Neural progenitor cell (in vitro differentiated cells): Measurements from ENCODE around the gene MSL1. TPM values are rescaled to one million over a fixed set of nuclear protein-coding genes. Genes with fewer than 3 reads are reported as not detected.

Experiments used
- DNase-seq: peaks from one replicate; pipeline ENCODE4 v3.0.0-alpha.2; 2016; ENCODE audit warnings: low spot score
- H2AFZ ChIP-seq: fragments of 200-600 bp; sonication (generic); replicated peaks from 2 replicates; pipeline ENCODE4 v1.6.1; 2016; ENCODE audit warnings: antibody characterized with exemption
- H3F3A ChIP-seq: fragments of 200-600 bp; sonication (generic); 2 replicates; pipeline ENCODE4 v1.6.1; 2016; ENCODE audit warnings: antibody characterized with exemption, low read depth
- H3K27ac ChIP-seq: fragments of 200-600 bp; sonication (generic); 2 replicates; pipeline ENCODE4 v1.5.1; 2016; ENCODE audit warnings: mild to moderate bottlenecking
- H3K27me3 ChIP-seq: fragments of 200-600 bp; sonication (generic); 2 replicates; pipeline ENCODE4 v1.6.1; 2016; ENCODE audit warnings: mild to moderate bottlenecking, moderate library complexity
- H3K36me3 ChIP-seq: fragments of 200-600 bp; sonication (generic); 2 replicates; pipeline ENCODE4 v1.5.1; 2016
- H3K4me1 ChIP-seq: fragments of 200-600 bp; sonication (generic); 2 replicates; pipeline ENCODE4 v1.6.1; 2016; ENCODE audit warnings: mixed run types
- H3K4me2 ChIP-seq: fragments of 200-600 bp; sonication (generic); 2 replicates; pipeline ENCODE4 v1.6.1; 2016
- H3K4me3 ChIP-seq: fragments of 200-600 bp; sonication (generic); 2 replicates; pipeline ENCODE4 v1.5.1; 2016
- H3K79me2 ChIP-seq: fragments of 200-600 bp; sonication (generic); 2 replicates; pipeline ENCODE4 v1.6.1; 2016; ENCODE audit warnings: low read depth
- H3K9ac ChIP-seq: fragments of 200-600 bp; sonication (generic); 2 replicates; pipeline ENCODE4 v1.6.1; 2016
- H3K9me3 ChIP-seq: fragments of 200-600 bp; sonication (generic); 2 replicates; pipeline ENCODE4 v1.5.1; 2016; ENCODE audit warnings: low read depth
- H4K20me1 ChIP-seq: fragments of 200-600 bp; sonication (generic); 2 replicates; pipeline ENCODE4 v1.6.1; 2016; ENCODE audit warnings: low read depth
- H3K27ac Mint-ChIP-seq: 3 replicates; pipeline ENCODE4 v1.8.0; 2021; ENCODE audit warnings: mixed read lengths
- H3K27me3 Mint-ChIP-seq: 2 replicates; pipeline ENCODE4 v1.8.0; 2022; ENCODE audit warnings: low read depth, mild to moderate bottlenecking, inconsistent platforms, moderate library complexity, mixed read lengths; ENCODE audit not compliant: insufficient read depth
- H3K36me3 Mint-ChIP-seq: 3 replicates; pipeline ENCODE4 v1.8.0; 2021; ENCODE audit warnings: mixed read lengths
- H3K4me1 Mint-ChIP-seq: 3 replicates; pipeline ENCODE4 v1.8.0; 2021; ENCODE audit warnings: mixed read lengths
- H3K4me3 Mint-ChIP-seq: 3 replicates; pipeline ENCODE4 v1.8.0; 2021; ENCODE audit warnings: mild to moderate bottlenecking, moderate library complexity, mixed read lengths
- H3K9me3 Mint-ChIP-seq: 3 replicates; pipeline ENCODE4 v1.8.0; 2020; ENCODE audit warnings: mixed read lengths
- CTCF ChIP-seq: fragments of 200-600 bp; sonication (generic); IDR thresholded peaks from 2 replicates; pipeline ENCODE4 v1.5.1; 2017; ENCODE audit warnings: antibody characterized with exemption, mild to moderate bottlenecking
- EZH2 ChIP-seq: fragments of 200-600 bp; sonication (generic); IDR thresholded peaks from 2 replicates; pipeline ENCODE4 v1.6.1; 2017; ENCODE audit warnings: antibody characterized with exemption, mild to moderate bottlenecking, moderate library complexity
- EZH2phosphoT487 ChIP-seq: fragments of 200-600 bp; sonication (generic); IDR thresholded peaks from 2 replicates; pipeline ENCODE4 v1.6.1; 2017; ENCODE audit warnings: antibody characterized with exemption
- total RNA-seq: library from RNA; depleted of rRNA; stranded (reverse); fragments of >200 nt; gene quantifications from 2 replicates; pipeline ENCODE4 v1.2.3, GENCODE V29; 2015; ENCODE audit warnings: low replicate concordance

MSL1 gene
- total RNA-seq, 1 donor from 2014 or later = 190 TPM

GRCh38 chr17:40087049-40087794, 34.5 kb upstream of the MSL1 start:
- Mint-ChIP-seq H3K27ac (no peak overlapping the region), H3K27me3 (peaks cover 10% of the 10 kb centered on the region), H3K36me3 (peaks cover 8% of the 10 kb centered on the region), H3K4me3 (no peak overlapping the region), H3K4me1 (peaks cover 3% of the 10 kb centered on the region), H3K9me3 (no peaks in the 10 kb centered on the region)
- DNase-seq = no peak
- no peak overlapping the region for H3K4me3 ChIP-seq
- no peak overlapping the region for H2AFZ ChIP-seq
- no peak overlapping the region for H3K4me2 ChIP-seq
- no peaks in the 10 kb centered on the region for H3K9me3 ChIP-seq
- H3K27ac ChIP-seq = no peak overlapping the region
- H3K4me1 ChIP-seq = peaks cover 3% of the 10 kb centered on the region
- H3K9ac ChIP-seq = no peak overlapping the region
- H3F3A ChIP-seq = peaks cover 3% of the 10 kb centered on the region
- no peaks in the 10 kb centered on the region for H3K27me3 ChIP-seq
- no peaks in the 10 kb centered on the region for H4K20me1 ChIP-seq
- no peaks in the 10 kb centered on the region for H3K36me3 ChIP-seq
- TF ChIP-seq CTCF (no peak), EZH2 (no peak), EZH2phosphoT487 (no peak)
- no peaks in the 10 kb centered on the region for H3K79me2 ChIP-seq

- Histone ChIP-seq H3K4me3 (no peak overlapping the region), H3K4me1 (peaks cover 7% of the 10 kb centered on the region), H3K79me2 (no peaks in the 10 kb centered on the region), H2AFZ (no peak overlapping the region), H4K20me1 (no peaks in the 10 kb centered on the region), H3F3A (peaks cover 3% of the 10 kb centered on the region), H3K27me3 (no peaks in the 10 kb centered on the region), H3K27ac (no peak overlapping the region), H3K9me3 (no peaks in the 10 kb centered on the region), H3K9ac (no peak overlapping the region), H3K36me3 (no peaks in the 10 kb centered on the region), H3K4me2 (no peak overlapping the region)
- peaks cover 8% of the 10 kb centered on the region for H3K4me1 Mint-ChIP-seq
- no peak overlapping the region for H3K4me3 Mint-ChIP-seq
- DNase-seq = no peak
- H3K27me3 Mint-ChIP-seq = peaks cover 10% of the 10 kb centered on the region
- peaks cover 8% of the 10 kb centered on the region for H3K36me3 Mint-ChIP-seq
- TF ChIP-seq EZH2 (no peak), CTCF (no peak), EZH2phosphoT487 (no peak)
- no peaks in the 10 kb centered on the region for H3K9me3 Mint-ChIP-seq
- peak overlapping the region; percentile 72 for H3K27ac Mint-ChIP-seq
Observed at GRCh38 chr17:40087903-40088718, 33.7 kb upstream of the MSL1 start.

GRCh38 chr17:40089077-40089895, 32.5 kb upstream of the MSL1 start:
- no peak overlapping the region for H3K9ac ChIP-seq
- no peak overlapping the region for H3K4me3 Mint-ChIP-seq
- TF ChIP-seq EZH2 (no peak), CTCF (no peak), EZH2phosphoT487 (no peak)

More at GRCh38 chr17:40089077-40089895, 32.5 kb upstream of the MSL1 start:
- no peak overlapping the region for H3K4me2 ChIP-seq
- Mint-ChIP-seq H3K27ac (peak overlapping the region; percentile 11), H3K36me3 (peaks cover 8% of the 10 kb centered on the region), H3K4me1 (peaks cover 16% of the 10 kb centered on the region), H3K27me3 (peaks cover 8% of the 10 kb centered on the region), H3K9me3 (no peaks in the 10 kb centered on the region)
- H3K4me3 ChIP-seq = no peak overlapping the region
- peaks cover 7% of the 10 kb centered on the region for H3K4me1 ChIP-seq
- no peaks in the 10 kb centered on the region for H3K79me2 ChIP-seq
- no peaks in the 10 kb centered on the region for H3K27me3 ChIP-seq
- no peaks in the 10 kb centered on the region for H4K20me1 ChIP-seq
- no peaks in the 10 kb centered on the region for H3K36me3 ChIP-seq
- H3F3A ChIP-seq = peaks cover 3% of the 10 kb centered on the region
- no peak overlapping the region for H2AFZ ChIP-seq
- no peaks in the 10 kb centered on the region for H3K9me3 ChIP-seq
- DNase-seq = no peak
- H3K27ac ChIP-seq = no peak overlapping the region
